DOHH2 (cell line): Measurements from ENCODE around the gene JMJD6.

Experiments
- H3F3A ChIP-seq: fragments of 200-600 bp; sonication (generic), shearing (Covaris generic); 2 replicates; pipeline ENCODE4 v1.6.0; 2016; ENCODE audit warnings: antibody characterized with exemption, mild to moderate bottlenecking; ENCODE audit not compliant: control insufficient read depth, insufficient read depth
- H3K27ac ChIP-seq: fragments of 200-600 bp; sonication (generic); 2 replicates; pipeline ENCODE4 v1.5.1; 2014; ENCODE audit warnings: low read depth, mild to moderate bottlenecking, low read length, moderate library complexity
- H3K27me3 ChIP-seq: fragments of 200-600 bp; sonication (generic); 2 replicates; pipeline ENCODE4 v1.6.1; 2014; ENCODE audit warnings: mild to moderate bottlenecking, low read length, mixed read lengths; ENCODE audit not compliant: control insufficient read depth
- H3K36me3 ChIP-seq: fragments of 200-600 bp; sonication (generic); 2 replicates; pipeline ENCODE4 v1.6.1; 2014; ENCODE audit warnings: mild to moderate bottlenecking, low read length, moderate library complexity, mixed read lengths; ENCODE audit not compliant: control insufficient read depth
- H3K4me1 ChIP-seq: fragments of 200-600 bp; sonication (generic); 2 replicates; pipeline ENCODE4 v1.6.1; 2014; ENCODE audit warnings: mild to moderate bottlenecking, low read length, mixed read lengths; ENCODE audit not compliant: control insufficient read depth
- H3K4me2 ChIP-seq: fragments of 200-600 bp; sonication (generic); 2 replicates; pipeline ENCODE4 v1.6.0; 2014; ENCODE audit warnings: mild to moderate bottlenecking, low read length, moderate library complexity
- H3K4me3 ChIP-seq: fragments of 200-600 bp; sonication (generic); 2 replicates; pipeline ENCODE4 v1.5.1; 2014; ENCODE audit warnings: mild to moderate bottlenecking, low read length, mixed read lengths
- H3K79me2 ChIP-seq: fragments of 200-600 bp; sonication (generic); 2 replicates; pipeline ENCODE4 v1.6.1; 2014; ENCODE audit warnings: mild to moderate bottlenecking, low read length, mixed read lengths; ENCODE audit not compliant: control insufficient read depth
- H3K9me2 ChIP-seq: fragments of 200-600 bp; sonication (generic); replicated peaks from 2 replicates; pipeline ENCODE4 v1.6.1; 2014; ENCODE audit warnings: mild to moderate bottlenecking, low read length, mixed read lengths; ENCODE audit not compliant: control insufficient read depth
- H3K9me3 ChIP-seq: fragments of 200-600 bp; sonication (generic); 2 replicates; pipeline ENCODE4 v1.6.1; 2014; ENCODE audit warnings: antibody characterized with exemption, low read length, mixed read lengths; ENCODE audit not compliant: control insufficient read depth, insufficient read depth
- H4K20me1 ChIP-seq: fragments of 200-600 bp; sonication (generic); 2 replicates; pipeline ENCODE4 v1.6.0; 2014; ENCODE audit warnings: low read depth, mild to moderate bottlenecking, antibody characterized with exemption, low read length, moderate library complexity; ENCODE audit not compliant: control insufficient read depth, insufficient read depth
- EZH2phosphoT487 ChIP-seq: fragments of 200-600 bp; sonication (generic); IDR thresholded peaks from 2 replicates; pipeline ENCODE4 v1.6.1; 2017; ENCODE audit warnings: borderline replicate concordance, mild to moderate bottlenecking, antibody characterized with exemption, low read length, moderate library complexity, mixed read lengths
- TF ChIP-seq, protein P1 (sequence below): fragments of 200-600 bp; sonication (generic); IDR thresholded peaks from one replicate; pipeline ENCODE4 v1.5.1; 2014; ENCODE audit warnings: antibody characterized with exemption, mild to moderate bottlenecking, low read depth, low read length; ENCODE audit not compliant: poor library complexity, severe bottlenecking

JMJD6 gene

DNA sequence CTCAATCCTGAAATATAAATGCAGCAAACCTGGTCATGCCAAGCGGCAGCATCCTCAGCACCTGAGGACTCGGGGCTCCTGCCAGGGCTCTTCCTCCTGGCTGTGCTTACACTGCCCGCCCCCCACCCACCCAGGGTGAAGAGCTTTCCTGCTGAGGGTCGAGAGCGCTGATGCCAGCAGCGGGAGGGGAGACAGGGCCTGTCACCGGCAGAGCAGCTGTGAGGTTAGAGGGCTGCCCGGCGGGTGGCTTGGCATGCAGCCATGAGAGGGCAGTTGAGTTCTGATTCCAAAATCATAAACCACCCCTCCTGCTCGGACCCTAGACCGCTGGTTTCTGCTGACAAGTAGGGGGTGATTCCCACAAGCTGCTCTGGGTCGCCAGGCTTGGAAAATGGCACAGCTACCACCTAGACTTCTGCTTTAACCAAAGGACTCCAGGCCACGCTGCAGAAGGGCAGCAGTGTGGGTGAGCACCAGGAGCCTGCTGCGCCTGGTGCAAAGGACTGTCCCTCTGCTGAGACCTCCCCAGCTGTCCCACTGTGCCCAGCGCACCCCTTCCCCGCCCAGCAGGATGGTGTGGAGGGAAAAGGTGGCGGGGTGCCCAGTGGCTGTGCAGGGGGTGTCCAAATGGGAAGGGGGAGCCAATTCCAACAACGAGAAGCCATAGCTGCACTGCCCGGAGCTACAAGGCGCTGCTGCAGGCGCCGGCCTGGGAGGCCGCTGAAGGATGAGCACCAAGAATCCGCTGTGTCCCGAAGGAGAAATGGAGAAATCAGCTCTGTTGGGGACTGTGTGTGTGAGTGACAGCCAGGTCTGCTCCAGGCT, 42.3 kb downstream of the JMJD6 start:
- no peaks in the 10 kb centered on the region for H3F3A ChIP-seq
- no peaks in the 10 kb centered on the region for H3K36me3 ChIP-seq
- H3K9me2 ChIP-seq: no peaks in the 10 kb centered on the region
- H3K4me3 ChIP-seq: no peak overlapping the region
- H3K27me3 ChIP-seq: peaks cover 15% of the 10 kb centered on the region
- no peaks in the 10 kb centered on the region for H3K4me1 ChIP-seq
- no peaks in the 10 kb centered on the region for H3K9me3 ChIP-seq
- H4K20me1 ChIP-seq: no peaks in the 10 kb centered on the region
- TF ChIP-seq, protein P1, sequence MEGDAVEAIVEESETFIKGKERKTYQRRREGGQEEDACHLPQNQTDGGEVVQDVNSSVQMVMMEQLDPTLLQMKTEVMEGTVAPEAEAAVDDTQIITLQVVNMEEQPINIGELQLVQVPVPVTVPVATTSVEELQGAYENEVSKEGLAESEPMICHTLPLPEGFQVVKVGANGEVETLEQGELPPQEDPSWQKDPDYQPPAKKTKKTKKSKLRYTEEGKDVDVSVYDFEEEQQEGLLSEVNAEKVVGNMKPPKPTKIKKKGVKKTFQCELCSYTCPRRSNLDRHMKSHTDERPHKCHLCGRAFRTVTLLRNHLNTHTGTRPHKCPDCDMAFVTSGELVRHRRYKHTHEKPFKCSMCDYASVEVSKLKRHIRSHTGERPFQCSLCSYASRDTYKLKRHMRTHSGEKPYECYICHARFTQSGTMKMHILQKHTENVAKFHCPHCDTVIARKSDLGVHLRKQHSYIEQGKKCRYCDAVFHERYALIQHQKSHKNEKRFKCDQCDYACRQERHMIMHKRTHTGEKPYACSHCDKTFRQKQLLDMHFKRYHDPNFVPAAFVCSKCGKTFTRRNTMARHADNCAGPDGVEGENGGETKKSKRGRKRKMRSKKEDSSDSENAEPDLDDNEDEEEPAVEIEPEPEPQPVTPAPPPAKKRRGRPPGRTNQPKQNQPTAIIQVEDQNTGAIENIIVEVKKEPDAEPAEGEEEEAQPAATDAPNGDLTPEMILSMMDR: no peak
- TF ChIP-seq EZH2phosphoT487: no peak
- no peak overlapping the region for H3K4me2 ChIP-seq
- no peak overlapping the region for H3K27ac ChIP-seq
- no peaks in the 10 kb centered on the region for H3K79me2 ChIP-seq

DNA sequence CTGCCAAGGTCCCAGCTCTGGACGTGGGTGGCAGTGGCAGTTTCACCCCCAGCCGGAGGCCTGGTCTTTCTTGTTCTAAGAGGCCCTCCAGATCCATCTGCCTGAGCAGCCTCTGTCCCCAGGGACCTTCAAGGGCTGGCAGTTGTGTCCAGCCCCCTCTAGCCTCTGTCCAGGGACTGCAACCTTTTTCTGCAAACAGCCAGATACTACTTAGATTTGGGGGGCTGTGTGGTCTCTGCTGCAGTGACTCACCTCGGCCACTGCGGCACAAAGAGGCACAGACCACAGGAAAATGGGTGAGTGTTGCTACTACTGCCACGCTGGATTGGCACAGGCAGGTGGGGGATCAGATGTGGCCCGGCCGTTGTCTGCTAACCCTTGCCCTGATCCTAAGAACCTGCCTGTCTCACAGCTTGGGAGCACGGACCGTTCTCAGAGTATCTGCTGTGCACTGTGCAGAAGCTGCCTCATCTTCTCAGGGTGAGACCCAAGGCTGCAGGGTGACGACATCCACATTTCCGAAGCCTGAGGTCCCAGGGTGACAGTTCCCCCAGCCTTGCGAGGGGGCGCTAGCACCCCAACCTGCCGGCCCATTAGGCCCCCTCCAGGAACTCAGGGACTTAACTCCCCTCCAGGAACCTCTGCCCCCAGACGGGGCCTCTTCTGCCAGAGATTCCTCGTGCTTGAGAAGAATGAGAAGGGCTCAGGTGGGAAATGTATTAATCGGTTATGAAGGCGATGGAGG, 43.2 kb downstream of the JMJD6 start:
- Histone ChIP-seq H3K79me2 (no peaks in the 10 kb centered on the region), H3K27ac (no peak overlapping the region), H3K4me3 (no peak overlapping the region), H3K9me3 (no peaks in the 10 kb centered on the region), H3K4me2 (no peak overlapping the region), H4K20me1 (no peaks in the 10 kb centered on the region), H3K27me3 (peaks cover 18% of the 10 kb centered on the region), H3F3A (no peaks in the 10 kb centered on the region), H3K36me3 (no peaks in the 10 kb centered on the region), H3K4me1 (no peaks in the 10 kb centered on the region), H3K9me2 (no peaks in the 10 kb centered on the region)
- TF ChIP-seq, protein P1: peak; percentile 47
- TF ChIP-seq EZH2phosphoT487: no peak

DNA sequence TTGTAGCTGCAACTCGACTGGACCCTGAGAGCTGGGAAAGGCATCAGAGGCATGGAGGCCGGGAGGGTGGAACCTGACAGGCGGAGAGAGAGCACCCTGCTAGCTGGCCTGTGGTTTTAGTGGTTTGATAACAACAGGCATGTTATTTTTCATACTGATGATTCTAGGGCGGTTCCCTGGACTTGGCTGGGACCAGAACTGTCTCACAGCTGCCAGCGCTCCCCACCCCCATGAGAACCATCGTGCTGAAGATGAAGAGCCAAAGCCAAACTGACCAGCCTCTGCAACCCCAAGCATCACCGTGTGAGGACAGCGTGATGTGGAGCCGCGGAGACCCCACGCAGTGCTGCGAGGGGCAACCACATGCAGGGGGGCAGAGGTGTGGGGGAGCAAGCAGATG, 44.1 kb downstream of the JMJD6 start:
- H3K4me3 ChIP-seq: no peak overlapping the region
- no peak overlapping the region for H3K27ac ChIP-seq
- H3K36me3 ChIP-seq: no peaks in the 10 kb centered on the region
- no peaks in the 10 kb centered on the region for H4K20me1 ChIP-seq
- no peaks in the 10 kb centered on the region for H3F3A ChIP-seq
- no peaks in the 10 kb centered on the region for H3K9me3 ChIP-seq
- no peaks in the 10 kb centered on the region for H3K9me2 ChIP-seq
- no peaks in the 10 kb centered on the region for H3K4me1 ChIP-seq
- H3K27me3 ChIP-seq: peaks cover 18% of the 10 kb centered on the region
- H3K79me2 ChIP-seq: no peaks in the 10 kb centered on the region
- TF ChIP-seq EZH2phosphoT487: no peak
- TF ChIP-seq, protein P1: no peak
- no peak overlapping the region for H3K4me2 ChIP-seq
